Measurements from ENCODE around the gene GPC6. TPM values are rescaled to one million over a fixed set of nuclear protein-coding genes. Genes with fewer than 3 reads are reported as not detected.

GPC6 gene
- total and polyA plus RNA-seq, 9 of the 15 experiments (the other 6 are each of a cell fraction or from before 2014, with no cell fraction given) = under 0.01 to 0.20 (median 0.01) TPM; not detected in 4

DNA sequence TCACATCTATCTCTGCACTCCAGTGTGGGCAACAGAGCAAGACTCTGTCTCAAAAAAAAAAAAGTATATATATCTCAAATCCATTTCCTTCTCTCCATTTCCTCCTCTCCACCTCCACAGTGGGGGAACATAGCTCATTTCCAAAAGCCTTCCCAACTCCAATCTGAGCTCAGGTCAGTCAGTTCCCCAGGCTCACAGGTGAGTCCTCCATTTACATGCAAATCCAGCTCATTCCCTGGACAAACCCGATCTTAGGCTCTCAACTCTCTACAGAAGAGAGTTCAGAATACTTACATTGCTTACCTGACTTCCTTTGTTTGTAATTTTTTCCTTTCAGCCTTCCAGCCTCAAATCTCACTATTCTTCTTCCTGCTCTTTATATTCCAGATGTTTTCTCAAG is 518.3 kb downstream of the GPC6 start:
- Histone ChIP-seq H3K4me2 (ENCODE audit: insufficient read depth, low read length) (no peak overlapping the region), H4K20me1 (replicated peaks; ENCODE audit: control insufficient read depth, insufficient read depth, low read length) (no peaks in the 10 kb centered on the region), H3K9ac (ENCODE audit: insufficient read depth in 1 of 2, low read depth in 2 of 2, low read length in 2 of 2) (no peak overlapping the region), H3K9me3 (replicated peaks; ENCODE audit: control insufficient read depth, insufficient read depth, low read depth, low read length) (no peaks in the 10 kb centered on the region), H3K27ac (ENCODE audit: extremely low read depth, low read depth, low read length) (no peak overlapping the region), H3K36me3 (ENCODE audit: control insufficient read depth, insufficient read depth, low read length) (no peaks in the 10 kb centered on the region), H2AFZ (ENCODE audit: low read depth, low read length) (no peak overlapping the region), H3K4me1 (replicated peaks in 1 of 2; ENCODE audit: control insufficient read depth in 2 of 2, insufficient read depth in 2 of 2, low read length in 2 of 2) (no peaks in the 10 kb centered on the region), H3K27me3 (ENCODE audit: control insufficient read depth in 2 of 2, insufficient read depth in 2 of 2, low read length in 2 of 2) (no peaks in the 10 kb centered on the region), H3K9me1 (ENCODE audit: control insufficient read depth, insufficient read depth, low read length) (no peaks in the 10 kb centered on the region), H3K79me2 (ENCODE audit: control insufficient read depth, insufficient read depth, low read length) (no peaks in the 10 kb centered on the region), H3K4me3 (no peak overlapping the region)
- BruUV-seq (replicated peaks) = no TSS peak
- ATAC-seq = no peak
- in situ Hi-C loops (cut with MboI) = no loop called here
- intact Hi-C loops (cut with micrococcal nuclease) = no loop called here
- no peak for FAIRE-seq
- no CpG with 5 or more reads among the region's 1 CpG for WGBS (ENCODE audit: insufficient coverage, low coverage, missing lambda C conversion rate)
- TF ChIP-seq CHCHD3 (CRISPR knock-in tag; IDR thresholded peaks at IDR 0.05) = no peak
- TF ChIP-seq, protein P1, sequence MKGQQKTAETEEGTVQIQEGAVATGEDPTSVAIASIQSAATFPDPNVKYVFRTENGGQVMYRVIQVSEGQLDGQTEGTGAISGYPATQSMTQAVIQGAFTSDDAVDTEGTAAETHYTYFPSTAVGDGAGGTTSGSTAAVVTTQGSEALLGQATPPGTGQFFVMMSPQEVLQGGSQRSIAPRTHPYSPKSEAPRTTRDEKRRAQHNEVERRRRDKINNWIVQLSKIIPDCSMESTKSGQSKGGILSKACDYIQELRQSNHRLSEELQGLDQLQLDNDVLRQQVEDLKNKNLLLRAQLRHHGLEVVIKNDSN (CRISPR knock-in tag; IDR thresholded peaks at IDR 0.05) = no peak
- TF ChIP-seq ZNF780A (CRISPR knock-in tag; IDR thresholded peaks at IDR 0.05) = no peak
- no peak for TF ChIP-seq SREBF1 (IDR thresholded peaks at IDR 0.05; ENCODE audit: borderline replicate concordance, low read depth, low read length)
- no peak for TF ChIP-seq IRF2 (CRISPR knock-in tag; IDR thresholded peaks at IDR 0.05)
- TF ChIP-seq LARP7 (IDR thresholded peaks at IDR 0.05) = no peak
- no peak for TF ChIP-seq CREM (IDR thresholded peaks at IDR 0.05; ENCODE audit: low read depth)
- TF ChIP-seq COPS2 (conservative IDR thresholded peaks at IDR 0.05) = no peak
- no peak for TF ChIP-seq MEF2A (IDR thresholded peaks at IDR 0.05; ENCODE audit: control insufficient read depth, low read depth, low read length)
- ChIA-PET POLR2A (no interaction called here), CTCF (ENCODE audit: low intra/inter-chr PET ratio) (no interaction called here)
- DNase-seq (ENCODE audit: extremely low read depth in 1 of 4, low spot score in 3 of 4) = no peak
